Upper lobe of left lung (tissue), 4 donors: ENCODE measurements around the gene RAPGEF2.

Experiments used
- CTCF ChIP-seq, 6 experiments: fragments of 450-650 bp in 4 of 6; fragments of 200-600 bp in 2 of 6; sonication (generic) in 2 of 6; IDR thresholded peaks; one replicate each; pipeline ENCODE4 v1.5.1; 2016 to 2019; ENCODE audit warnings: antibody characterized with exemption in 6 of 6
- EP300 ChIP-seq, 4 donors: sonication (generic); formaldehyde crosslinking; IDR thresholded peaks; one replicate each; pipeline ENCODE4 v1.5.1; 2017; ENCODE audit warnings: antibody characterized with exemption in 4 of 4, control low read depth in 2 of 4
- POLR2A ChIP-seq, 4 donors: fragments of 450-650 bp; IDR thresholded peaks; one replicate each; pipeline ENCODE4 v1.5.1; 2016 to 2017; ENCODE audit warnings: antibody characterized with exemption in 4 of 4, mild to moderate bottlenecking in 2 of 4
- POLR2AphosphoS5 ChIP-seq, 2 donors: sonication (generic); formaldehyde crosslinking; IDR thresholded peaks; one replicate each; pipeline ENCODE4 v1.5.1; 2017; ENCODE audit warnings: antibody characterized with exemption in 2 of 2

GRCh38 chr4:159178151-159178546 is 75.3 kb downstream of the RAPGEF2 start:
- TF ChIP-seq CTCF (IDR thresholded peaks at IDR 0.05): no peak
- no peak for TF ChIP-seq POLR2AphosphoS5 (IDR thresholded peaks at IDR 0.05)
- no peak for TF ChIP-seq EP300 (IDR thresholded peaks at IDR 0.05)
- no peak for TF ChIP-seq POLR2A (IDR thresholded peaks at IDR 0.05)
